IPS DF 6.9 (cell line): ENCODE measurements around the gene CASP9.

Experiments
- DNase-seq: peaks from one replicate; pipeline ENCODE4 v3.0.0-alpha.2; 2013; ENCODE audit warnings: low read depth, low spot score
- H3K27ac ChIP-seq: one replicate; pipeline ENCODE4 v1.5.1; 2013; ENCODE audit warnings: low read length, control low read depth
- H3K27me3 ChIP-seq: 2 replicates; pipeline ENCODE4 v1.6.1; 2013; ENCODE audit warnings: mild to moderate bottlenecking, low read length; ENCODE audit not compliant: control insufficient read depth, insufficient read depth
- H3K36me3 ChIP-seq: 2 replicates; pipeline ENCODE4 v1.6.1; 2013; ENCODE audit warnings: low read length; ENCODE audit not compliant: control insufficient read depth, insufficient read depth
- H3K4me1 ChIP-seq: 2 replicates; pipeline ENCODE4 v1.6.1; 2013; ENCODE audit warnings: low read length; ENCODE audit not compliant: control insufficient read depth, insufficient read depth
- H3K4me3 ChIP-seq: 2 replicates; pipeline ENCODE4 v1.5.1; 2013; ENCODE audit warnings: mild to moderate bottlenecking, low read length
- H3K9me3 ChIP-seq: 2 replicates; pipeline ENCODE4 v1.6.1; 2013; ENCODE audit warnings: low read length, inconsistent platforms; ENCODE audit not compliant: control insufficient read depth, insufficient read depth
- WGBS: extraction: QIAGEN DNeasy Blood & Tissue Kit; methylation state at CpG from one replicate; pipeline ENCODE4 v1.1.7; 2013; ENCODE audit warnings: mixed read lengths, missing lambda C conversion rate; ENCODE audit not compliant: insufficient read length, insufficient coverage; 5-methylcytosine and 5-hydroxymethylcytosine counted together

Gene CASP9

GRCh38 chr1:15513919-15514318, 10.1 kb downstream of the CASP9 start:
- H3K4me3 ChIP-seq: no peak overlapping the region
- peaks cover 4% of the 10 kb centered on the region; the same call in 1 of the 2 replicates for H3K4me1 ChIP-seq
- DNase-seq: no peak
- H3K27me3 ChIP-seq: no peaks in the 10 kb centered on the region
- 0 out of 2 replicates have a peak, but pooled peaks cover 4% of the 10 kb centered on the region for H3K36me3 ChIP-seq
- no peak overlapping the region for H3K27ac ChIP-seq
- no peaks in the 10 kb centered on the region for H3K9me3 ChIP-seq
- no CpG with 5 or more reads among the region's 3 CpGs for WGBS

DNA sequence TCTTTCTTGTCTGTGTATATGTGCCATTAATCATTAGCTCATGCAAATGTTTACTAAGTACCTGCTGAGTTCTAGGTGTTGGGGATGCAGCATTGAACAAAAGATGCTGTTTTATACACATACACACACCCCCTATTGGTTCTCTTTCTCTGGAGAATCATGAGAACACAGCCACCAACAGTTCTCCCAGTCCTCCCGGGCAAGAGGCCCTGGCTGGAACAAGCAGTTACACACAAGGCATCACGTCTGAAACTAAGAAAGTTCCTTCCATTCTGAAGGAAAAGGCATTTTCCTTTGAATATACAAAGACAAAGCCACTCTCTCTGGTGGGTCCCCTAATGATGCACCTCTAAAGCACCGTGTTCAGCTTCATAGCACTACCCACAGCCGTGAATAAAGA, 10.8 kb downstream of the CASP9 start:
- no peak for DNase-seq
- H3K4me1 ChIP-seq: peaks cover 4% of the 10 kb centered on the region; the same call in 1 of the 2 replicates
- H3K27me3 ChIP-seq: no peaks in the 10 kb centered on the region
- no peak overlapping the region for H3K27ac ChIP-seq
- no CpG with 5 or more reads among the region's 4 CpGs for WGBS
- H3K36me3 ChIP-seq: 0 out of 2 replicates have a peak, but pooled peaks cover 4% of the 10 kb centered on the region
- H3K9me3 ChIP-seq: no peaks in the 10 kb centered on the region
- no peak overlapping the region for H3K4me3 ChIP-seq

GRCh38 chr1:15510611-15511405, 13.2 kb downstream of the CASP9 start:
- peaks cover 10% of the 10 kb centered on the region for H3K4me1 ChIP-seq
- H3K9me3 ChIP-seq: no peaks in the 10 kb centered on the region
- H3K27me3 ChIP-seq: no peaks in the 10 kb centered on the region
- H3K36me3 ChIP-seq: peaks cover under 1% of the 10 kb centered on the region; the same call in 1 of the 2 replicates
- no peak for DNase-seq
- no peak overlapping the region for H3K27ac ChIP-seq
- WGBS: no CpG with 5 or more reads among the region's 8 CpGs
- H3K4me3 ChIP-seq: no peak overlapping the region

GRCh38 chr1:15509586-15509985, 14.4 kb downstream of the CASP9 start:
- Histone ChIP-seq H3K4me1 (peaks cover 10% of the 10 kb centered on the region), H3K27me3 (no peaks in the 10 kb centered on the region), H3K27ac (no peak overlapping the region), H3K4me3 (no peak overlapping the region), H3K9me3 (no peaks in the 10 kb centered on the region), H3K36me3 (peaks cover 3% of the 10 kb centered on the region; the same call in 1 of the 2 replicates)
- DNase-seq: no peak
- no CpG with 5 or more reads among the region's 7 CpGs for WGBS

GRCh38 chr1:15508700-15509487, 15.1 kb downstream of the CASP9 start:
- no CpG with 5 or more reads among the region's 12 CpGs for WGBS
- Histone ChIP-seq H3K36me3 (peaks cover 3% of the 10 kb centered on the region; the same call in 1 of the 2 replicates), H3K4me3 (no peak overlapping the region), H3K4me1 (peaks cover 10% of the 10 kb centered on the region), H3K9me3 (no peaks in the 10 kb centered on the region), H3K27ac (peak overlapping the region; percentile 79), H3K27me3 (no peaks in the 10 kb centered on the region)
- DNase-seq: peak; percentile 72

GRCh38 chr1:15507278-15507677, 16.7 kb downstream of the CASP9 start:
- Histone ChIP-seq H3K4me3 (no peak overlapping the region), H3K27me3 (no peaks in the 10 kb centered on the region), H3K36me3 (peaks cover 3% of the 10 kb centered on the region; the same call in 1 of the 2 replicates), H3K27ac (no peak overlapping the region), H3K9me3 (no peaks in the 10 kb centered on the region), H3K4me1 (peaks cover 10% of the 10 kb centered on the region)
- no peak for DNase-seq
- WGBS: no CpG with 5 or more reads among the region's 5 CpGs

- Histone ChIP-seq H3K4me3 (no peak overlapping the region), H3K9me3 (no peaks in the 10 kb centered on the region), H3K27ac (no peak overlapping the region), H3K36me3 (peaks cover 3% of the 10 kb centered on the region; the same call in 1 of the 2 replicates), H3K4me1 (peaks cover 10% of the 10 kb centered on the region), H3K27me3 (no peaks in the 10 kb centered on the region)
- WGBS: no CpG with 5 or more reads among the region's 17 CpGs
- DNase-seq: no peak
These were observed 17.2 kb downstream of the CASP9 start for GRCh38 chr1:15506831-15507230.

DNA sequence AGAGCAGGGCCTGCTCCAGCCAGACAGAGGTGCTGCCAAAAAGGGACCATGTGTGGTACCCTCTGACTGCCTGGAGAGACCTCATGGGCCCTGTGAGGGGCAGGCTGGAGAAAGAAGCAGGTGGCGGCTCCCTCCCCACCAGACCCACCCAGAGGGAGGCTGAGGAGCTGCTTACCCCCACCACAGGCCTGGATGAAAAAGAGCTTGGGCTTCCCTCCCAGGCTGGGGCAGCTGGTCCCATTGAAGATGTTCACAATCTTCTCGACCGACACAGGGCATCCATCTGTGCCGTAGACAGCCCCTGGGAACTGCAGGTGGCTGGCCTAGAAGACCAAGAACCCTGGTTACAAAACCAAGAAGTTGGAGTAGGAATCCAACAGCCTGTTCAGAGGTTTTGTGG, 19.6 kb downstream of the CASP9 start:
- no peak for DNase-seq
- H3K27ac ChIP-seq: no peak overlapping the region
- H3K9me3 ChIP-seq: no peaks in the 10 kb centered on the region
- H3K4me3 ChIP-seq: no peak overlapping the region
- peaks cover 3% of the 10 kb centered on the region; the same call in 1 of the 2 replicates for H3K36me3 ChIP-seq
- no peaks in the 10 kb centered on the region for H3K27me3 ChIP-seq
- H3K4me1 ChIP-seq: peaks cover 8% of the 10 kb centered on the region
- WGBS: no CpG with 5 or more reads among the region's 4 CpGs

- peaks cover 3% of the 10 kb centered on the region; the same call in 1 of the 2 replicates for H3K36me3 ChIP-seq
- no peaks in the 10 kb centered on the region for H3K27me3 ChIP-seq
- H3K9me3 ChIP-seq: no peaks in the 10 kb centered on the region
- DNase-seq: peak; percentile 43
- WGBS: no CpG with 5 or more reads among the region's 17 CpGs
- no peak overlapping the region for H3K4me3 ChIP-seq
- H3K27ac ChIP-seq: no peak overlapping the region
- no peaks in the 10 kb centered on the region for H3K4me1 ChIP-seq
These were observed 22.6 kb downstream of the CASP9 start for GRCh38 chr1:15501208-15502032.
